Activated CD8-positive, alpha-beta memory T cell treated with anti-CD3 and anti-CD28 coated beads, Interleukin-2, amount 10 ng/mL, durations not matched to agents 7 days and 5 days (primary cell): ENCODE measurements around the gene COL5A2. TPM values are rescaled to one million over a fixed set of nuclear protein-coding genes. Genes with fewer than 3 reads are reported as not detected.

Source experiments
- ATAC-seq: fragments of 150-1000 bp; cut with Tn5 transposase; one replicate; pipeline ENCODE4 v1.10.0; 2021; ENCODE audit warnings: moderate library complexity
- CTCF ChIA-PET: fragments of 350-600 bp; sonication (Branson Sonifier 250); formaldehyde crosslinking; loops from one replicate; lab custom pipeline; 2021; ENCODE audit warnings: antibody characterized with exemption; lab: Charles Lee
- DNase-seq: peaks from one replicate; pipeline ENCODE4 v3.0.0-alpha.2; 2020
- H3K27ac Mint-ChIP-seq: one replicate; pipeline ENCODE4 v1.8.0; 2021; ENCODE audit warnings: mild to moderate bottlenecking, mixed read lengths
- H3K27me3 Mint-ChIP-seq: one replicate; pipeline ENCODE4 v1.8.0; 2021; ENCODE audit warnings: mixed read lengths
- H3K36me3 Mint-ChIP-seq: one replicate; pipeline ENCODE4 v1.8.0; 2021; ENCODE audit warnings: mild to moderate bottlenecking, mixed read lengths
- H3K4me1 Mint-ChIP-seq: one replicate; pipeline ENCODE4 v1.8.0; 2021; ENCODE audit warnings: mixed read lengths
- H3K4me3 Mint-ChIP-seq: one replicate; pipeline ENCODE4 v1.8.0; 2021; ENCODE audit warnings: mild to moderate bottlenecking, moderate library complexity, mixed read lengths
- H3K9me3 Mint-ChIP-seq: one replicate; pipeline ENCODE4 v1.8.0; 2022; ENCODE audit warnings: low read depth, mixed read lengths
- total RNA-seq, 2 experiments: library from RNA; stranded (reverse); gene quantifications; one replicate each; pipeline ENCODE4 v1.2.3, GENCODE V29; 2021

The COL5A2 gene
- total RNA-seq, 2 experiments from 2014 or later = 1.0 to 4.6 TPM

GRCh38 chr2:189095101-189095500 lies 84.5 kb downstream of the COL5A2 start:
- CTCF ChIA-PET = interaction anchor here (0.7 to 2.4 kb wide), 4 partner anchors 26 to 567 kb away, joined by 3 to 15 read pairs (median 4); no protein-coding TSS in a partner anchor
- H3K9me3 Mint-ChIP-seq = no peaks in the 10 kb centered on the region
- H3K36me3 Mint-ChIP-seq = no peaks in the 10 kb centered on the region
- no peaks in the 10 kb centered on the region for H3K27me3 Mint-ChIP-seq
- no peak for ATAC-seq
- DNase-seq = no peak
- H3K4me3 Mint-ChIP-seq = no peak overlapping the region
- peaks cover 1% of the 10 kb centered on the region for H3K4me1 Mint-ChIP-seq
- H3K27ac Mint-ChIP-seq = no peak overlapping the region

- CTCF ChIA-PET = interaction anchor here (1.1 to 2.4 kb wide), 3 partner anchors 195 to 319 kb away, joined by 3 to 15 read pairs (median 6); no protein-coding TSS in a partner anchor
- Mint-ChIP-seq H3K36me3 (no peaks in the 10 kb centered on the region), H3K27ac (peak overlapping the region; percentile 9), H3K4me1 (peaks cover 1% of the 10 kb centered on the region), H3K4me3 (no peak overlapping the region), H3K9me3 (no peaks in the 10 kb centered on the region), H3K27me3 (no peaks in the 10 kb centered on the region)
- ATAC-seq (no peak), DNase-seq (no peak)
These were observed 86.6 kb downstream of the COL5A2 start for GRCh38 chr2:189092936-189093335.

DNA sequence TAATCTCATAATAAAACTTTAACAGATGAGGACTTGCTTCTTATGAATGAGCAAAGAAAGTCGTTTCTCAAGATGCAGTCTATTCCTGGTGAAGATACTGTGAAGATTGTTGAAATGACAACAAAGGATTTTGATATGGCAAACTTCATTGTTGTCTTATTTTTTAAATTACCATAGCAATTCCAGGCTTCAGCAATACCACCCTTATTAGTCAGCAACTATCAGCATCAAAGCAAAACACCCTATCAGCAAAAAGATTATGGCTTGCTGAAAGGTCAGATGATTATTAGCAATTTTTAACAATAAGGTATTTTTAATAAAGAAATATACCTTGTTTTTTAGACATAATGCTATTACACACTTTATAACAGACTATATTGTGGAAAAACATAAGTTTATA lies 88.3 kb downstream of the COL5A2 start:
- Mint-ChIP-seq H3K27me3 (no peaks in the 10 kb centered on the region), H3K4me3 (no peak overlapping the region), H3K36me3 (no peaks in the 10 kb centered on the region), H3K4me1 (peaks cover 1% of the 10 kb centered on the region), H3K9me3 (no peaks in the 10 kb centered on the region), H3K27ac (no peak overlapping the region)
- ATAC-seq = no peak
- CTCF ChIA-PET = no interaction called here
- no peak for DNase-seq

- Mint-ChIP-seq H3K36me3 (no peaks in the 10 kb centered on the region), H3K4me1 (no peaks in the 10 kb centered on the region), H3K27me3 (no peaks in the 10 kb centered on the region), H3K27ac (no peak overlapping the region), H3K9me3 (no peaks in the 10 kb centered on the region), H3K4me3 (no peak overlapping the region)
- DNase-seq (no peak), ATAC-seq (no peak)
- CTCF ChIA-PET = no interaction called here
These were observed 90.9 kb downstream of the COL5A2 start for GRCh38 chr2:189088591-189089205.

- CTCF ChIA-PET = no interaction called here
- no peaks in the 10 kb centered on the region for H3K4me1 Mint-ChIP-seq
- H3K27ac Mint-ChIP-seq = no peak overlapping the region
- no peaks in the 10 kb centered on the region for H3K36me3 Mint-ChIP-seq
- no peak overlapping the region for H3K4me3 Mint-ChIP-seq
- H3K9me3 Mint-ChIP-seq = no peaks in the 10 kb centered on the region
- DNase-seq (no peak), ATAC-seq (no peak)
- no peaks in the 10 kb centered on the region for H3K27me3 Mint-ChIP-seq
These were observed 92.9 kb downstream of the COL5A2 start for GRCh38 chr2:189086710-189087109.

DNA sequence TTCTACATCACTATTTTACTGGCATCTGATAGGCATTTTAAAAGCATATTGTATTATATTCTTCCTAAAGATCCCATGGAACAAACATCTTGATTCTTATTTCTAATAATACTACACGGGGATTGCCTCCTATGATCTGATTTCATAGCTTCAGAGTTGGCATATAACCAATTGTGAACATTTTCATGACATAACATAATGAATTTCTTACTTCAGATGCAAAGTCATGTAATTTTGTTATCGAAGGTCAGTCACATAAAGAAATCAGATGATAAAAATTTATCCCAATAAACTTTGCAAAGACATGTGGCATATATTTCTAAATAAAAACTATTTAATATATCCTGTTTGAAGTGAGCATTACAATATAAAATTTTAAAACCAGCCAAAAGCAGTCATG lies 93.3 kb downstream of the COL5A2 start:
- Mint-ChIP-seq H3K36me3 (no peaks in the 10 kb centered on the region), H3K4me1 (no peaks in the 10 kb centered on the region), H3K27ac (no peak overlapping the region), H3K9me3 (no peaks in the 10 kb centered on the region), H3K27me3 (no peaks in the 10 kb centered on the region), H3K4me3 (no peak overlapping the region)
- DNase-seq = no peak
- CTCF ChIA-PET = no interaction called here
- ATAC-seq = no peak

DNA sequence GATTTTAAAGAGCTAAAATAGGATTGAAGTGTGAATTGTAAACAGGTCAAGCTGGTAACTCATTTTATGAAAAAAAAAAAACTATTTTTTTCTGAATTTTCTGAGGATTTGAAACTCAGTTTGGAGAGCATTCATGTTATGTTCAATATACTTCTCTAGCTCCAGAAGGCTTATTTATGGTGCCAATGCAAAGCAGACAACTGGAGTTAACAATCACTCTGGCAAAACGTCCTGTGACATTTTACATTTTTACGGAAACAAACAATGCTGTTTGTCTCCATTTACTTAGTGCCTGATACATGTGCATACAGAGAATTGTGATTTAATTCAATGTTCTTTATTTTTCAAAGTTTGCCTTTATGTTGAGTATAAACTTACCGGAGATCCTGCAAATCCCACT lies 96.0 kb downstream of the COL5A2 start:
- no peak overlapping the region for H3K4me3 Mint-ChIP-seq
- no peak for ATAC-seq
- DNase-seq = no peak
- H3K27ac Mint-ChIP-seq = no peak overlapping the region
- no peaks in the 10 kb centered on the region for H3K36me3 Mint-ChIP-seq
- no peaks in the 10 kb centered on the region for H3K27me3 Mint-ChIP-seq
- H3K4me1 Mint-ChIP-seq = no peaks in the 10 kb centered on the region
- CTCF ChIA-PET = no interaction called here
- H3K9me3 Mint-ChIP-seq = no peaks in the 10 kb centered on the region

DNA sequence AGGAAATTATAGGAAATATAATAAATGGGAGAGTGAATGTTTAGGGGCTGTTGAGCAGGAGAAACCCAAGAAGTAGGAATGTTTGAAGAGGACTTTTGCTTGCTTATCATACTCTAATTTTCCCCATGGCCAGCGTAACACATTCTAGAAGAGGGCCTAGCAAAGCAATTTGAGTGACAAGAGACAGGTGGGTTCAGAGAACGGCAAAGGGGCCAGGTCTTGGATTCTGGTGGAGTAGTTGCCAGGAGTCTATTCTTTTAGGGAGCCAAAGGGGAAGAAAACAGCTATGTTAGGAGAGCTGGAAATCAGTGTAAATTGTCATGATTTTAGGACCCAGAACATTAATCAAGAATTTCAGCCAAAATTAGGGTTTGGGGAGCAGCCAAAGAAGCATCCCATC lies 96.5 kb downstream of the COL5A2 start:
- Mint-ChIP-seq H3K9me3 (no peaks in the 10 kb centered on the region), H3K4me1 (no peaks in the 10 kb centered on the region), H3K27ac (no peak overlapping the region), H3K4me3 (no peak overlapping the region), H3K27me3 (no peaks in the 10 kb centered on the region), H3K36me3 (no peaks in the 10 kb centered on the region)
- CTCF ChIA-PET = no interaction called here
- ATAC-seq (no peak), DNase-seq (no peak)

DNA sequence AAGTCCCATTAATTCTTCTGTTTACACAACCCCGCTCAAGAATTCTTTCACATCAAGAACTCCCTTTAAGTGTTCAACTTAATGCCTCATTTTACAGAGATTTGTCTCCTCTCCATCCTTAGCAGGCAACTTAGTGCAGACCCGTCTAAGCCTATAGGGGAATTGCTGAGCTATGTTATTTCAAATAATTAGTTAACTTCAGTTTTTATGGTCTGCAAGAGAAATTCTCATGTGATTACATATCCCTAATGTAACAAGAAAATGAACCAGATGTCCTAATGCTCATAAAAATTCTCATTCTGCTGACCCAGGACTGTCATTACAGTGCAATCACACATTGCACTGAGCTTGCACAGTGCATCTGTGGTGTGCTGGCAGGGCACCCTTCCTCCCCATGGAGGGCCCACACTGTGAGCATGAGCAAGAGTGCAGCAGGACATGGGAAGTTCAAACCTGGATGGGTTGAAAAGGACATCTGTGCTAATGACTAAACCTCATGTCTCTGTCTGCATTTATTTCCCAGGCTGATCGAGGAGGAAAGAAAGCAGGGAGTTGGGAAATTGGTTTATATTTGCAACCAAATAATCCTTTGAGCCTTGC lies 97.1 kb downstream of the COL5A2 start:
- no peaks in the 10 kb centered on the region for H3K36me3 Mint-ChIP-seq
- CTCF ChIA-PET = no interaction called here

DNA sequence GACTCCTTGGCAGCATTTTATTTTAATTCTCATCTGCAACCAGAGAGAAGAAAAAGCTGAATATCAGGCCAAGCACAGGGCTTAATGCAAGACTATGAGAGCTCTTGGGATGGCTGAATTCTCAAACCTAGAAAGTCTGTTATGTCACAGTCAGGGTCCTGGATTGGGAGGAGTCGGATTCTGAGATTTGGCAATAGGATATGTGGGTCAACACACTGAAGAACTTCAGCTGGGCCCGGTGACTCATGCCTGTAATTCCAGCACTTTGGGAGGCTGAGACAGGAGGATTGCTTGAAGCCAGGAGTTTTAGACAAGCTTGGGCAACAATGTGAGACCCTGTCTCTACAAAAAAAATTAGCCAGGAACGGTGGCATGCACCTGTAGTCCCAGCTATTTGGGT lies 103.0 kb downstream of the COL5A2 start:
- Mint-ChIP-seq H3K27me3 (no peaks in the 10 kb centered on the region), H3K27ac (no peak overlapping the region), H3K36me3 (no peaks in the 10 kb centered on the region), H3K9me3 (no peaks in the 10 kb centered on the region), H3K4me3 (no peak overlapping the region), H3K4me1 (no peaks in the 10 kb centered on the region)
- CTCF ChIA-PET = no interaction called here
- DNase-seq (no peak), ATAC-seq (no peak)

More for the DNA sequence above, 97.1 kb downstream of the COL5A2 start:
- no peak for ATAC-seq
- no peak for DNase-seq
- no peaks in the 10 kb centered on the region for H3K4me1 Mint-ChIP-seq
- no peaks in the 10 kb centered on the region for H3K27me3 Mint-ChIP-seq
- H3K27ac Mint-ChIP-seq = no peak overlapping the region
- H3K9me3 Mint-ChIP-seq = no peaks in the 10 kb centered on the region
- no peak overlapping the region for H3K4me3 Mint-ChIP-seq

DNA sequence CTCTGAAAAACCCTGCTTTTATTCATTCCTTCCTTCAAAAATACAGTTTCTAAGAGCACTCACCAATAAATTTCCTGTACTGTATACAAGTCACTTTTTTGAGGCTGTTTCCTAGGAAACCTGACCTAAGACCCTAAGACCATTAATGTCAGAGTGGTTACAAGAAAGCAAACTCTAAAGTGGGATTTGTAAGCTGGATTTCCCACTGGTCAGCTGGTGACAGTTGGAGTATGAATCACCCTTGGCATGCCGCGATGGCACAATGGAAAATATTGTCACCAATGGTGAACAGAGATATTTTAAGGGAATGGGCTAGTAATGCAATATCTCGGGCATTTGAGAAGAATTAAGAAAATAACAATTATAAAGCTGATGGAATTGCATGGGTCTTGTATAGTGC lies 103.4 kb downstream of the COL5A2 start:
- CTCF ChIA-PET = no interaction called here
- Mint-ChIP-seq H3K4me1 (no peaks in the 10 kb centered on the region), H3K9me3 (no peaks in the 10 kb centered on the region)

DNA sequence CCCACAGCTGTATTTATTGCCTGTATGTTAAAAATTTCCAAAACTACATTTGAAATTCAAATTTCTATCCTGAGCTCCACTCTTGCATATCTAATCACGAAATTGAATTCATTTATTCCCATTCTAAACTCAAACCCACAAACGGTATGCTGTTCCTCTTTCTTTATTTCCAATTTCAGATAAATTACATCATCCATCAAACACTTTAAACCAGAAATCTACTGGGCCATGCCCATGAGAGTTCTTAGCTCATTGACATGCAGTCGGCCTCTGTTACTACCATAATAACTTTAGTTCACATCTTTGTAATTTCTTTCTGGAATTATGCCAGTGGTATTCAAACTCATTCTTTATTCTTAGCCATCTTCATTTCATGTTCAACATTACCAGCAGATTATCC lies 105.1 kb downstream of the COL5A2 start:
- H3K4me1 Mint-ChIP-seq = no peaks in the 10 kb centered on the region
- CTCF ChIA-PET = no interaction called here
- no peak for ATAC-seq
- DNase-seq = no peak
- no peak overlapping the region for H3K27ac Mint-ChIP-seq
- H3K36me3 Mint-ChIP-seq = no peaks in the 10 kb centered on the region
- H3K4me3 Mint-ChIP-seq = no peak overlapping the region
- H3K27me3 Mint-ChIP-seq = no peaks in the 10 kb centered on the region
- H3K9me3 Mint-ChIP-seq = no peaks in the 10 kb centered on the region

More for the DNA sequence above, 103.4 kb downstream of the COL5A2 start:
- H3K27me3 Mint-ChIP-seq = no peaks in the 10 kb centered on the region
- no peak for ATAC-seq
- DNase-seq = no peak
- H3K27ac Mint-ChIP-seq = no peak overlapping the region
- H3K36me3 Mint-ChIP-seq = no peaks in the 10 kb centered on the region
- H3K4me3 Mint-ChIP-seq = no peak overlapping the region

GRCh38 chr2:189072036-189072435 lies 107.5 kb downstream of the COL5A2 start:
- no peaks in the 10 kb centered on the region for H3K27me3 Mint-ChIP-seq
- DNase-seq = no peak
- no peaks in the 10 kb centered on the region for H3K36me3 Mint-ChIP-seq
- CTCF ChIA-PET = no interaction called here
- H3K4me1 Mint-ChIP-seq = no peaks in the 10 kb centered on the region
- no peak overlapping the region for H3K27ac Mint-ChIP-seq
- no peaks in the 10 kb centered on the region for H3K9me3 Mint-ChIP-seq
- no peak for ATAC-seq
- H3K4me3 Mint-ChIP-seq = no peak overlapping the region

DNA sequence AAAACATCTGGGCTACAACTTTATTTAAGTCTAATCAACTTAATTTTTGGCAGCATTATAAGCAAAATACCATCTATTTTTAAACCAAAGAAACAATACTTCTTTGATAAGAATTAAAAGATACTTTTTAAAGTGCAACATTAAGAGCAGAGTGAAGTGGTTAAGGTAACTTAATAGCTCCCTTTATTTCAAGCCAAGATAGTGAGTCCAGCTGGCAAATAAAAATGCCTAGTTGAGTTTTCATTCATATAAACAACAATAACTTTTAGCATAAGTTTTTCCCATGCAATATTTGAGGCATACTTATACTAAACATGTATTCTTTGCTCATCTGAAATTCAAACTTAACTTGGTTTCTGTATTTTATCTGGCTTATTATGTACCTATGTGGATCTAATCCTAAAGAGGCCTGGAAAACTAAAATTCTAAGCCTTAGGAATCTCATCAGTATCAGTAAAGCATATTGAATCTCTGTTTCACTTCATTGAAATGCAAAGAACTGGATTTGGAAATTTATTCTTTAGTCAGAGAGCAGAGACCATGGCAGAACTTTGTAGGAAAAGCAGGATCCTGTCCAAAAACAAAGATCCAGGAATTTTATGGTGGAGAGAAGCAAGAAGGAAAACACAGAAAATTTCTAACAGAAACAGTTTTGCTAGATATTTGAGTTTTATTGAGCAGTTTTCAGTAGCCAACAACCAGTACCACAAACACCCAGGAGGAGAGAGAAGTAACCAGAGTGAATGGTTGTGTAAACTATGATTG lies 109.5 kb downstream of the COL5A2 start:
- Mint-ChIP-seq H3K9me3 (no peaks in the 10 kb centered on the region), H3K4me1 (no peaks in the 10 kb centered on the region), H3K27ac (no peak overlapping the region), H3K36me3 (no peaks in the 10 kb centered on the region), H3K27me3 (no peaks in the 10 kb centered on the region), H3K4me3 (no peak overlapping the region)
- no peak for ATAC-seq
- CTCF ChIA-PET = interaction anchor here (1.2 kb wide), 1 partner anchor 25 kb away, joined by 3 read pairs; no protein-coding TSS in a partner anchor
- no peak for DNase-seq
